Renal pelvis (tissue), 4 donors: ENCODE measurements around the gene HCN4. TPM values are rescaled to one million over a fixed set of nuclear protein-coding genes. Genes with fewer than 3 reads are reported as not detected.
"Not testable (repeated sequence)": the region's sequence is repeated elsewhere in the genome, so short reads cannot be mapped to it uniquely, and the experiment has no call there.

Experiments used
- DNase-seq: peaks from one replicate; pipeline ENCODE4 v3.0.0-alpha.2; 2013
- polyA plus RNA-seq, 3 donors: library from polyadenylated mRNA; unstranded; fragments of 120-200 nt; gene quantifications; one replicate each; pipeline ENCODE4 v1.2.1, GENCODE V29; 2013; ENCODE audit not compliant: insufficient read length in 3 of 3

The HCN4 gene
- polyA plus RNA-seq, 3 donors, result 1.2 to 1.3 (median 1.3) TPM

DNA sequence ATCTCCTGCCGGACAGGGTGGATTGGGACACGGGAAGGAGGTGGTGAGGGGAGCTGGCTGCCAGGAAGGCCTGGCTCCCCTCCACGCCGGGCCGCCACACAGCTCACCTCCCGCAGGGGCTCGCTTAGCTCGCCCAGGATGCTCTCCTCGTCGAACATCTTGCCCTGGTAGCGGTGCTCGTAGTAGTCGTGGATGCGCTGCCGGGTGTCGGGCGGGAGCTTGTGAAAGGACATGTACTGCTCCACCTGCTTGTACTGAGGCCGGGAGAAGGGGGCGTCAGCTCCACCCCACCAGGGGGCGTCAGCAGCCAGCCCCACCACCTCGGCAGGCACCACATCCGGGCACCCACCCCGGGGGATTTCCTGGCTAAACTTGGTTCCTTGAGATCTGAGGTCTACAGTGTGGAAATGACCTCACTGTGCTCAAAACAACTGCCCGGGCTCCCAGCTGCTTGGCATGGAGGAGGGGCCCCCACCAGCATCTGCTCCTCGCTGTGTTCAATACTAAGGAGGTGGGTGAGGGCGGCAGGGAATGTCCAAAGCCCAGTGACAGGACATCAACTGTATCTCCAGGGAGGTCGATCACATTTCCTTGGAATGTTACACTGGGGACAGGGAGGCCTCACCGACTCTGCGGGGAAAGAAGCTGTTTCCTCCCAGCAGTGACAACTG lies 43.4 kb downstream of the HCN4 start:
- DNase-seq, result no peak

DNA sequence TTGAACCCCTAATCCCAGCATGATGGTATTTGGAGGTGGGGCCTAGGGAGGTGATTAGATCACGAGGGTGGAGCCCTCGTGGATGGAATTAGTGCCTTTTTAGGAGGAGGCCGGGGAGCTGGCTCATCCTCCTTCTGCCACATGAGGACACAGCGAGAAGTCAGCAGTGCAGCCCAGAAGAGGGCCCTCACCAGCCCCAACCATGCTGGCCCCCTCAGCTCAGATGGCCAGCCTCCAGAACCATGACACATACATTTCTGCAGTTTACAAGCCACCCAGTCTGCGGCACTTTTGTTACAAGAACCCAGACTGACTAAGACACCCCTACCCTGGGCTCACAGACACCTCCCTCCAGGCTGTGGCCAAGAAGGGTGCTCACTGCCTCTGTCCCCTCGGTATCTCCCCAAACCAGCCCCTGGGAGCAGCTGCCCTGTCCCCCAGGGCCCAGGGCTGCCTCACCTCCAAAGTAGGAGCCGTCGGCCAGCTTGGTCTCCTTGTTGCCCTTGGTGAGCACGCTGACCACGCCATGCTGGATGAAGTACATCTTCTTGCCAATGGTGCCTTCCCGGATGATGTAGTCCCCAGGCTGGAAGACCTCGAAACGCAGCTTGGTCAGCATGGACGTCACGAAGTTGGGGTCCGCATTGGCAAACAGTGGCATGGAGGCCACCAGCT lies 44.1 kb downstream of the HCN4 start:
- no peak for DNase-seq

DNA sequence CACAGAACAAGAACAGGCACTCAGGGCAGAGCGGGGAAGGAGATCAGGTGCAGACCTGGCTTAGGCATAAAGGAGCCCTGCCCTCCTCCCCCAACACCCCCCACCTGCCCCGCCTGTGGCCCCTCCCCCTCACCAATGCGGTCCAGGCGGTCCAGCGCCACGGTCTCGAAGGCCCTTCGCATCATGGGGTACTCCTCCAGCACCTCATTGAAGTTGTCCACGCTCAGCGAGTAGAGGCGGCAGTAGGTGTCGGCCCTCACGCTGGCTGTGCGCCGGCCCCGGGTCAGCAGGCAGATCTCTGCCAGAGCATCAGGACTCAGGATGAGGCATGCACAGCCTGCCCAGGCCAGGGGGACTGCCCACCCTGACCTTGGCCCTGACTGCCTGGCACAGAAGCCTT lies 44.8 kb downstream of the HCN4 start:
- no peak for DNase-seq

DNA sequence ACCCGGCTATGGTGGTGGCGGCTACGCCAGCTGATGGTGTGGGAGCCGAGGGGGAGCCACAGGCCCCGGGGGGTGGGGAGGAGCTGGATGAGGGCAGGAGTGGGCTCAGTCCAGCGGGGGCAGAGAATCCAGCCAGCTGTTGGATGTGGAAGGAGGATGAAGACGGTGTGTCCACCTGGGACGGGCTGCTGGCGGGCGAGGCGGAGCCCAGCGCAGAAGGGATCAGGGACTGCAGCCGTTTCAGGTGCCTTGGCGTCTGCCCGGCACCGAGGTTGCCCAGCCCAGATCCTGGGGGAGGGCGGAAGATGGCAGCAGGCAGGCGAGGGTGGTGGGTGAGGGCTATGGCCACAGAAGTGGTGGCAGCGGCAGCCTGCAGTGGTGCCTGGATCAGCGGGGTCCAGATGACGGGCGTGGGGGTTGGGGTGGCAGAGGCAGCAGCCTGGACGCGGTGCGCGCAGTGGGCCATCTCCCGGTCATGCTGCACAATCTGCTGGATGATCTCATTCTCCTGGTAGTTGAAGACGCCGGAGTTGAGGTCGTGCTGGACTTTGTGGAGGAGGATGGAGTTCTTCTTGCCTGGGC lies 45.3 kb downstream of the HCN4 start:
- no peak for DNase-seq

DNA sequence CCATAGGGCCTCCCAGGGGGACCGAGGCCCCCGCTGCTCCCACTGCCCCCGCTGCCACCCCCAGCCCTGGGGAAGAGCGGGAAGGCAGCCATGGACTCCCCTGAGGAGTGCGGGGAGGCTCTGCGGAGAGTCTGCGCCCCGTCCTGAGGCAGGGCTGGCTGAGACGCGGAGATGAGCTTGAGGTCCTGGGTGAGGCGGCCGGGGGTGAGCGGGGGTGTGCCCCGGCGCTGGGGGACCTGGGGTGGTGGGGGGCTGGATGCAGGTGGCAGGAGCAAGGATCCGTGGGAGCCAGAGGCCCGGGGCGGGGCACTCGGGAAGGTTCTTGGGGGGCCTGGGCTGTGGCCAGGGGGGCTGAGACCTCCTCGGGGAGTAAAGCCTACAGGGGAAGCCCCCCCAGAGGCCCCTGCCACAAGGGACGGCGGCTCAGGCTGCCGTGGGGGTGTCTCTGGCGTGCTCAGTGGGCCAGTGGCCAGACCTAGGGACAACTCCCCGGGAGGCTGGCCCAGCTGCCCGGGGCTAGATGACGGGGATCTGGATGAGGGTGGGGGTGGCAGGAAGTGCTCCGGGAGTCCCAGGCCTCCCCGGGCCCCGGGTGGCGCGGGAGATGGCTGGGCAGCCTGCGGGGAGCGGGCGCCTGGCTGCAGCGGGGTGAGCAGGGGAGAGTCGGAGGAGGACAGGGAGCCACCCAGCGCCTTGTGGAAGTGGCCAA lies 45.9 kb downstream of the HCN4 start:
- no peak for DNase-seq

DNA sequence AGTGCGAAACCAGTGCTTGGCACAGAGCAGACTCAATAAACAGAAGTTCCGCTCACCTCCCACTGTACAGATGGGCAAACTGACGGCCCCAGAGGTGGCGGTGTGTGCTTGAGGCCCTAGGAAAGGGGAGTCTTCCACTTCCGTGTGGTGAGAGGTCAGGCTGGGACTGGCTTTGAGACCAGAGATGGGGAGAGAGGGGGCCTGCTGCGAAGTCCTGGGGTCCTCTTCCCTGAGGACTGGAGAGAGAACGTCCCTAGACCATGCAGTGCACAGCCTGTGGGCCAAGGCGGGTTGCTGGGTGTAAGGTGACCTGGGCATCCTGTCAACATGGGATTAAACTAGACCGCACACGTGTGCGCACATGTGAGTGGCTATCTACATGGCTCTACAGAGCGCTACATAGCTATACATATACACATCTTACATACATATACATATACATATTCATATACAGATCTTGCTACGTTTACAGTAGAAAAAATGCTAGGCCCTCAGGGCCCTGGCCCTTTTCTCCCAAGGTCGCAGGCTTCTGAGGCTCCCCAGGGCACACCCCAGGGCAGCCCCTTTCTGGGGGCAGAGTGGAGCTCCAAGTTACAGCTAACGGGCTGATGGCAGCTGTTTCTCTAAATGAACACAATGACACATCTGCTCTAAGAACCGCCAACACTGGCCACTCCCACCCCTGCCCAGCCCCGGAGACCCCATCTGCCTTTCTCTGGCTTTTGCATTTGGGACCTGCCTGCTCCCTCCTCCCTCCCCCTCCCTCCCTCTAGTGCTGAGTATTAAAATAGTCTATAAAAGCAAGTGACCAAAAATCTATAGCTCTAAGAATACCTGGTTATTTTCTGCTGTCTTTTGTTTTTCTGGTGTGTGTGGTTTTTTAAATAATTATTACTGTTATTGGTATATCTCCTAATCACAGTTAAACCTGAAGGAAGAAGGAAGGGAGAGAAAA lies 47.0 kb downstream of the HCN4 start:
- DNase-seq, result no peak

DNA sequence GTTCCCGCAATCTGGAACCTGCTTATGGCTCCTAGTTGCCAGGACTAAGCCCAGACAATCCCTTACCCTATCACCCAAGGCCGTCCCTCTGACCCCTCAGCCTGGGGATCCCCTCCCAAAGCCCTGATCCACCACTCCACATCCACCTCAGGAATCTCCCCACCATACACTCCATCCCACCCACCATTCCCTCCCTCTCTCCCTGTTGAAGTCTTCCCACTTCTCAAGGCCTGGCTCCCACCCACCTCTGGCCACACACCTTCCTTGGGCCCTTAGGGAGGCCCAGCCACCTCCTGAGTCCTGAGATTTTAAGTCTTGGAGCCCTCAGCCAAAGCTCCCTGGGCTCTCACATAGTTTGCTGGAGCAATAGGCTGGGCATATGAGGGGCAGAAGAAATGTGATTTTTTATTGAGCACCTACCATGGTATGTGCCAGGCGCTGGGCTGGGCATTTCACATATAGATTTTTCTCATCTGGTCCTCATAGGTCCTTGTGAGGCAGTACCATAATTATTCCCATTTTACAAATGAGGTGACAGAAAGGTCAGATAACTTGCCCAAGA lies 48.1 kb downstream of the HCN4 start:
- no peak for DNase-seq

DNA sequence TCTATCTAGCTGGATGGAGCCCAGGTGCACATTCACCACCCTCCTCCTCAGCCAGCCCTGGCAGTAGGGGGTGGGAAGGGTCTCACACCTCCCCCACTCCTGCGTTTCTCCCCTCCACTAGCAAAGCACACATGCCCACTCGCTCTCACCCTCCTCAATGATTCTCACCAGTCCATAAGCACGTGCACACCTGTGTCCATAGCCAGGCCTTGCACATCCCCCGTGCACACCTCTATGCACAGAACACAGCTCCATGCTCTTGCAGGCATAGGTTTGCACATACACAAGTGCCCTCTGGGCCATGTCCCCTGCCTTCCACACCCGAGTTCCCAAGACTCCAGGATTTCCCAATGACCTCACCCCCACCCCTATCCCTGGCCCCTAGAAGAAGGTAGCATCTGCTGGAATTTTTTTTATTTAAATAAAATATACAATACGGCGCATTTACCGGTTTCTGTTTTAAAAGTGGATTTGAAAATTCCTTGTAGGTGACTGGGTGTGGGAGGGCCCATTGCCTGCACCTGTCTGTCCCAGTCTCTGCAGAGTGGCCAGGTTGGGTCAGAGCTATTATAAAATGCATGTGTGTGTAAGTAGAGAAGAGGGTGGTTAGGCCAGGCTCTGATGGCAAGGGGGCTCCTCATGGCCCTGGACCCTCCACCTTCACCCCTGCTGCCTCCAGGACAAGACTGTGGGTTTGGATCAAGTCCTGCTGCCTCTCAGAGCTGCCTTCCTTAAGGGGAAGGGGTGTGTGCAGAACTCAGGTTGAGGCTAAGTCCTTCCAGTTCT lies 49.1 kb downstream of the HCN4 start:
- DNase-seq, result no peak

DNA sequence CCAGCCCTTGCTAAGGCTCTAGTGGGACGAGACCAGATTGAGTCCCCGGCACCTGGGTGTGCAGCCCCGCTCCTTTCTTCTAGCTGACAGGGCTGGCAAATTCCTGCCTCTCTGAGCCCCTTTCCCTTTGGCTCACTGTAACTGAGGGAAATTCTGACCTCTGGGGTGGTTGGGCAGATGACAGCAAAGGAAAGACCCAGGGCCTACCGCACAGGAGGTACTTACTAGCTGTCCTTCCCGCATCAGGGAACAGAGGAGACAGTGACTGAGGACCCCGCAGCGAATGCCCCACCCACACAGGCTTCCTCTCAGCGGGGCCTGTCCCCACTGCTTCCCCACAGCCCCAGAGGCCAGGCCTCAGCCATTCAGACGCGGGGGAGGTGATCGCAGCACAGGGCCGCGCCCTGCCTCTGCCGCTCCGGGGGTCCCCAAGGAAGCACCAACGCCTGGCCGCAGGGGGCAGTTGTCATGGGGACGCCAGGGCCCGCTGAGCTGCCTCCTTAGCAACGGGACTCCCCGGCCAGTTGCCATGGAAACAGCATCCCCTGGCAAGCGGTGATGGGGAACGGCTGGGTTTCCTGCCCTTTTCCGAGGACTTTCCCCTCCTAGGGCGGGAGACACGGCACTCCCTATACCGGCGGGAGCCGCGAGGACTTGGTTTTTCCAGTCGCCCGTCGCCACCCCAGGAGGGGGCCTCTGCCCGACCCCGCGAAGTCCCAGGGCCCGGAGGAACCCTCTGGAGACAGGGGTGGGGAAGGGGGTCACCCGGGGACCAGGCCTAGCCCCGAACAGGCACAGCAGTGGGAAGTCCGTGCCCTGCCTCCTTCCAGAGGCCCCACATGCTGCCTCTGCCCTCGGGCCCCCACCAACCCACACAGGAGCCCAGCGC lies 50.1 kb downstream of the HCN4 start:
- DNase-seq, result peak; percentile 41

DNA sequence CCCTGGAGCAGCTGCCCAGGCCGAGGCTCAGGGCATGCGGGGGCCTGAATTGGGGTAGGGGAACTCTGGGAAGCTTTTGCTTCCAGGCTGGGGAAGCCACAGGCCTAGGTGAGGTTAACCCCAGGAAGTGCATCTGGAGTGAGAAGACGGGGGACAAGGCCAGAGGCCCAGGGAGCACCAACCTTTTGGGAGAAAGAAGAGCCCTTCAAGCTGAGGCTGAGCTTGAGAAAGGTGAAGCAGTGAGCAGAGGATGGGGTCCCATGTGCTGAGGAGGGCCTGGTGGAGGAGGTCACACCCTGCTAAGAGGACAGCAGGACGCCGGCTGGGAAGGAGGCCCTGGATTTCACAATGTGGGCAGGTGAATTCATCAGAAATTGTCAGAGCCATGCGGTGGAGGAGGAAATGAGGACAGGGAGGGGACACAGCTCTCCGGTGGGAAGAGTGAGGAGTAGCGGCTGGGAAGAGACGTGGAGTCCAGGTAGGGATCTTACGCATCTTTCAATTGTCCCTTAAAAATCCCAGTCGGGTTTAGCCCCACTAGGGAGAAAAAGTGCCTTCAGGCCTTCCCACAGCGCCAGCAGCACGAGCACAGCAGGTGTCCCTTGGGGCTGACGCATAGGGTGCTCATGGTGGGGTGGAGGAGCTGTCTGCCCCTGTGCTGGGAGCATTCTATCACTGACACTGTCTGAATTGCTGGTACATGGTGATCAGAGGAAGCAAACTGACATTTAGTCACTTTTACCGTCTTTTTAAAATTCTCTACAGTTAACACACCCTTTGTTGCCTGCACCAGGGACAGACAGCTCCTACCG lies 50.9 kb downstream of the HCN4 start:
- no peak for DNase-seq

DNA sequence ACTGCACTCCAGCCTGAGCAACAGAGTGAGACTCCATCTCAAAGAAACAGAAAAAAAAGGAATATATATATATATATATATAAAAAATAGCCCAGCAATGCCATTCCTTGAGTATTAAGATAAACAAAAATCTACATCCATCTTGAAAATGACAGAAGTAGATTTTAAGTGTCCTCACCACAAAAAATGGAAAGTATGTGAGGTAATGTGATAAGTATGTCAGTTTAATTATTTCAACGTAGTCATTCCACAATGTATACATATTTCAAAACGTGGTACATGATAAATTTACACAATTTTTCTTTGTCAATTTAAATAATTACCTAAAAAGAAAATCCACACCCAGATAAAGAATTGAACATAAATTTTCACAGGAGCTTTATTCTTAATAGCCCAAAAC lies 54.9 kb downstream of the HCN4 start:
- no peak for DNase-seq

DNA sequence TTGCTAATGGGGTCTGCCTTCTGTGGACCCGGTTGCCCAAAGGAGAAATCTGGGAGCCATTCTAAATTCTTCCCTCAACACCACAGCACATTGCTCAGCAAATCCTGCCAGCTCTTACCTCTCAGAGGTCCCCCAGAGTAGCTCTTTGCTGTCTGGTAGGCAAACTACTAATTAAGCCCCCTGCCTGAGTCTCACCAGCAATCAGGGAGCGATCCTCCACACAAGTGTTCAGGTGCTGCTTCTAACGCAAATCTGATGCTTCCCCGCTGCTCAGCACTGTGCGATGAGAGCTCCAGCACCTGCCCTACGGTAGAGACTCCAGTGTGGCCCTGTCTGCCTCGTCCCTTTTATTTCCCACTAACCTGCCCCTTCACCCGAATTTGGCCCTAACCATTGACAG lies 60.5 kb downstream of the HCN4 start:
- no peak for DNase-seq

DNA sequence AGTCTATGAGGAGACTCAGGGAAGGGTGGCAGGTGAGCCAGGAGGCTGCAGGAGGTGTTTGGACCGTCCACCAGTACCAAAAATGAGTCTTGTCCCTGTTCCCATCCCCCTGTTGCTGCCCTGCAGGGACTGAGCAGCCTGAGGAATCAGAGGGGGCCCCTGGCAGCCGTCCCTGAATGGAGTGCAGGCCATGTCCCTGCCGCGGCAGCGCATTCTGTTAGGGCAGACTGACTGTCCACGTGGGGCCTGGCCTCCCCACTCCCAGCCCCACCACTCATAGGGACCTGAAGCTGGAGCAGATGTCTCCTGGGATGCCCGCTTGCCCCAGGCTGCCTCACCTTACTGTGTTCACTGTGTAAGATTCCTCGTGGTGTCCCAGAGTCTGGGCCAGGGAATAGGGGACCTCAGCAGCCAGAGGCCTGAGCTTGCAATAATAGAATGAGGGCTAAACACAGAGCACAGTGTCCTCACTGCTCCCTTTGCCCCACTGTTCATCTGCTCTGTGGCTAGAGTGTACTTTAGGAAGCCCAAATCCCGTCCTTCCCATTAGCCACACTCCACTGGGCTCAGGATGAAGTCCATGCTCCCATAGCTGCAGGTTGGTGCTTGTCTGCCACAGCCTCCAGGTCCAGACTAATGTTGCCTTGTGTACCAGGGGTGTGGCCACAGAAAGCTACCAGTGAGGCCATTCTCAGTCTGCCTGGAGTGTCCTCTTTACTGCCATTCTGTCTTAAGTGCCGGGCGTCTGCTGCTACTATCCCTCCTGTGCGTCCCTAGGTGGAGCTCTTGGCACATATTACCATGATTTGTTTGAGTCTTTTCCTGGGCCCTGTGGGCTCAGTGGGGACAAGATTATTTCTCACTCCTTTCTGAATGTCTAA lies 63.2 kb downstream of the HCN4 start:
- peak; percentile 63 for DNase-seq

DNA sequence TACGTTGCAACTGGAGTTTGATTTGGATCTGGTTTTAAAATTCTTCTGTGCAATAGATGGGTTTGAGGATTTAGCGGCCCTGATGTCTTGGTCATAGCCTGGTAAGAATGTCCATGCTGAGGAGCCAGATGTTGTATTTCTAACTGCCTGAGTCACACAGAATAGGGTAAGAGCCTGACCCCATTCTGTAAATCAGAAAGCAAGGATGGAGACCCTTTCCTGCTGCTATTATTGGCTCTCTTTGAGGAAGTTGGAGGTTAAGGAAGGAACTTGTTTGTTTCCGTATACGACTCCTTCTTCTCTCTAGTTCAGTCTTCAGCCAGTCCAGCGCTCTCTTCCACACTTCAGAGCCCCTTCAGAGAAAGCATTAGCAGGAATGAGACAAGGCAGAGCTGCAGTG lies 65.1 kb downstream of the HCN4 start:
- DNase-seq, result peak; percentile 61

DNA sequence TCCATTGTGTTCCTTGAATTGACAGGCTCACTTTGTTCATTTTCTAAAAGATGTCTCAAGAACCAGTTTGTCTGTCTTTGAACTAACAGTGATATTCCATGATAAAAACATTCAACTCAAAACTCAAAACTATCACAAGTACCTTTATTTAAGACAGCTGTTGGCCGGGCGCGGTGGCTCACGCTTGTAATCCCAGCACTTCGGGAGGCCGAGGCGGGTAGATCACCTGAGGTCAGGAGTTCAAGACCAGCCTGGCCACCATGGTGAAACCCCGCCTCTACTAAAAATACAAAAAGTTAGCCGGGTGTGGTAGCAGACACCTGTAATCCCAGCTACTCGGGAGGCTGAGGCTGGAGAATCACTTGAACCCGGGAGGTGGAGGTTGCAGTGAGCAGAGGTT lies 68.5 kb downstream of the HCN4 start:
- not testable (repeated sequence) for DNase-seq

DNA sequence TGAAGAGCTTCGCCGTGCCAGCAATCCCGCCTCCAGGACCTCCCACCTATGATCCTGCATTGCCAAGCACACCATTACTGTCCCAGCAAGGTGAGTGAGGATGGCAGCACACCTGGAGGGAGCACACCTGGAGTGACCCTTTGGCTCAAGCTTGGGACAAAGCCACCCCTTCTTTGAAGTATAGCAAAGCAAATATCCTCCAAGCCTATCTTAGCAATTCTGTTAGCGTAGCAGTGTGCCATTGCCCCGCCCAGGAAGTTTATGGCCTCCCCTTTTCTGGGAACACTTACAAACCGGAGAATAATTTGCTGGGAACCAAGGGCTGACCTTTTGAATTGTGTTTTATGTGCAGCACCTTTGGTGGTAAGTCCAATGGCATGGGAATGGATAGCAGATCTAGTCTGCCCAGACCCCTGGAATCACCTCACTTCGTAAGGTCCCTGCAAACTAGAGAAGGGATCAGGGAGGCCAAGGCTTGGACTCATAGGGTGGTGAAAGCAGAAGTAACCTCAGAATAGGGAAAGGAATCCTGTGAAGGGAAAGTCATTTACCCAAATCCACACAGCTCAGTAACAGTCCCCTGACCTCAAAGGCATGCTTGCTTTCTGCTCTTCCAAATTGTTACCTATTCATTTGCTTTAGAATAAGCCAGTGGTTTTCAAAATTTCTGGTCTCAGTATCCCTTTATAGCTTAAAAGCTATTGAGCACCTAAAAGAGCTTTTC lies 70.1 kb downstream of the HCN4 start:
- DNase-seq, result no peak
